GM12875 (cell line): Measurements from ENCODE around the gene IL23A.
A peak's percentile ranks its signal among the peaks of the same experiment; 100 is the strongest.
"Not testable (repeated sequence)": the region's sequence is repeated elsewhere in the genome, so short reads cannot be mapped to it uniquely, and the experiment has no call there.

Source experiments
- H3K4me3 ChIP-seq: one replicate; pipeline ENCODE4 v1.5.1; 2011; ENCODE audit warnings: low read depth, low read length, control low read depth
- TF ChIP-seq, protein P1 (sequence below): IDR thresholded peaks from 2 replicates; pipeline ENCODE4 v1.5.1; 2011; ENCODE audit warnings: low read depth, mild to moderate bottlenecking, control low read depth, inconsistent platforms, low read length, moderate library complexity, borderline replicate concordance; ENCODE audit not compliant: insufficient read depth

IL23A gene

GRCh38 chr12:56311003-56311402 is 27.7 kb upstream of the IL23A start:
- TF ChIP-seq, protein P1, sequence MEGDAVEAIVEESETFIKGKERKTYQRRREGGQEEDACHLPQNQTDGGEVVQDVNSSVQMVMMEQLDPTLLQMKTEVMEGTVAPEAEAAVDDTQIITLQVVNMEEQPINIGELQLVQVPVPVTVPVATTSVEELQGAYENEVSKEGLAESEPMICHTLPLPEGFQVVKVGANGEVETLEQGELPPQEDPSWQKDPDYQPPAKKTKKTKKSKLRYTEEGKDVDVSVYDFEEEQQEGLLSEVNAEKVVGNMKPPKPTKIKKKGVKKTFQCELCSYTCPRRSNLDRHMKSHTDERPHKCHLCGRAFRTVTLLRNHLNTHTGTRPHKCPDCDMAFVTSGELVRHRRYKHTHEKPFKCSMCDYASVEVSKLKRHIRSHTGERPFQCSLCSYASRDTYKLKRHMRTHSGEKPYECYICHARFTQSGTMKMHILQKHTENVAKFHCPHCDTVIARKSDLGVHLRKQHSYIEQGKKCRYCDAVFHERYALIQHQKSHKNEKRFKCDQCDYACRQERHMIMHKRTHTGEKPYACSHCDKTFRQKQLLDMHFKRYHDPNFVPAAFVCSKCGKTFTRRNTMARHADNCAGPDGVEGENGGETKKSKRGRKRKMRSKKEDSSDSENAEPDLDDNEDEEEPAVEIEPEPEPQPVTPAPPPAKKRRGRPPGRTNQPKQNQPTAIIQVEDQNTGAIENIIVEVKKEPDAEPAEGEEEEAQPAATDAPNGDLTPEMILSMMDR: no peak
- no peak overlapping the region for H3K4me3 ChIP-seq

DNA sequence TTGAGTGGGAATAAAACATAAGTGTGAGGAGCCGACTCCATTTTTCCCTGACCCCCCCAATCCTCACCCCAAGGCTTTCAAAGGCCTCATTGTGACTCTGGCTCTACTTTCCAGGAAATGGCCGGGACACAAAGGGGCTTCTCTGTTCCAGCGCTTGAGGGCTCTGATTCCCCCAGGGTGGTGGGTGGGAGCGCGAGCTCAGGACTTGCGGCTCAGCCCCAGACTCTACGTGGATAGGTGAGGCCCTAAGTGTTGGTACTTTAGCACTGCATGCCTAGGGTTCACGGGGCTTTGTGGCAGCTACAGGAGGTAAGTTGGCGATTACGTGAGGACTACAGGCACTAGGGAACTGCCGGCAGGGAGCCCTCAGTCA is 23.4 kb upstream of the IL23A start:
- TF ChIP-seq, protein P1: no peak
- H3K4me3 ChIP-seq: peak overlapping the region; percentile 92

GRCh38 chr12:56315622-56316473 is 22.8 kb upstream of the IL23A start, which contains the start of gene CNPY2:
CNPY2 (minus strand) TSS chr12:56315988; CDS start chr12:56315217, 771 bp downstream.
- TF ChIP-seq, protein P1: 0 out of 2 replicates have a peak, but pooled peaks have one; percentile 17
- H3K4me3 ChIP-seq: peak within 1 kb of the TSS; percentile 92

DNA sequence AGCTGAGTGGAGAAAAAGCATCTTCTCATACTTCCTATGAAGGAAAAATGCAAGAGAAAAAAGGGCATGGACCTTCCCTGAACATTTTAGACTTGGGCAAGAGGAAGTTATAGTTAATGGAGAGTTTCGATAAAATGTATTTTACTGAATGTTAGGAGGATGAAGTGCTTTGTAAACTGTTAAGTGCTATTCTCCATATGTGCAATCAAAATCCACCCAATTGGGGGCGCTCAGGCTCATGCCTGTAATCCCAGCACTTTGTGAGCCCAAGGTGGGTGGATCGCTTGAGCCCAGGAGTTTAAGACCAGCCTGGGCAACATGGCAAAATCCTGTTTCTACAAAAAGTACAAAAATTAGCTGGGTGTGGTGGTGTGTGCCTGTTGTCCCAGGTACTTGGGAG is 21.0 kb upstream of the IL23A start:
- TF ChIP-seq, protein P1: no peak
- H3K4me3 ChIP-seq: no peak overlapping the region

GRCh38 chr12:56321027-56321426 is 17.7 kb upstream of the IL23A start:
- H3K4me3 ChIP-seq: no peak overlapping the region
- TF ChIP-seq, protein P1: no peak

DNA sequence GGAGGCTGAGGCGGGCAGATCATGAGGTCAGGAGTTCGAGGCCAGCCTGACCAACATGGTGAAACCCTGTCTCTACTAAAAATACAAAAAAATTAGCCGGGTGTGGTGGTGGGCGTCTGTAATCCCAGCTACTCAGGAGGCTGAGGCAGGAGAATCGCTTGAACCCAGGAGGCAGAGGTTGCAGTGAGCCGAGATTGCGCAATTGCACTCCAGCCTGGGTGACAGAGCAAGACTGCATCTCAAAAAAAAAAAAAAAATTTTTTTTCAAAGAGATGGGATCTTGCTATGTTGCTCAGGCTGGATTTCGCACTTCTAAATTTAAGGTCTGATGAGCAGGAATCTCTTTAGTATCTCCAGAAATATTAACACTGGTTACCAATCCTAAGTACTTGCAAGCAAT is 17.1 kb upstream of the IL23A start:
- H3K4me3 ChIP-seq: not testable (repeated sequence)

DNA sequence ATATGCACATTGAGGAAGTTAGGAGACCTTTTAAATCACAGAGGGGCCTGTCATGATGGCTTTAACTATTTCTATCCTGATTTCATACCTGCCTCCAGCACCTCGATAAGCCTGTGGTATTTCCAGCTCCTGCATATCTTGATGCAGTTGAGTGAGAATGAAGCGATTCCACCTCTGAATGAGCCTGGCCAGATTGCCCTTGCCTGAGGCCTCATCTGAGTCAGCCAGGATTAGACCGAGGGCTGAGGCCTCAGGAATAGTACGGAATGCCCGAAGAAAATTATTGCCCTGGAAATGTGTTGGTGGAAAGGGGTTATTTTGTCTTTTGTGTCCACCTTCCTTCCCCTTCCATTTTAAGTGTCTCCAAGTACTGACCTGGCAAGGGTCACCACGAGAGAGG is 14.5 kb upstream of the IL23A start:
- TF ChIP-seq, protein P1: no peak
- no peak overlapping the region for H3K4me3 ChIP-seq

DNA sequence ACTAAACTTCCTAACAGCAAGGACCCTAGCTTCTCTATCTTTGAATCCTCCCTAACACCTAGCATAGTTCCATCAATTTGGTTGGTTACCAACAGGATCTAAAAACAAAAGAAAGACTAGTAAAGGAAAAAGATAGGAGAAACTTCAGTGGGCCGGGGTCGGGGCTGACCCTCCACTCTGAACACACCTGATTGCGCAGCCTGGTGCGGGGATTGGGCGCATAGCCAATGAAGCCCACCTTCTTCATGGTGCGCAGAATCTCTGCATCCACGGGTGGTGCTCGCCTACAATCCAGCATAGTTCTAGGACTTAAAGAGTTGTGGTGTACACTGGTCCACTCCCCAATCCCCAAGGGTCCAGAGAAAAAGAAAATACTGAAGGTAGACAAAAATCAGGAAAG is 12.6 kb upstream of the IL23A start:
- no peak overlapping the region for H3K4me3 ChIP-seq

More for the DNA sequence above, 12.6 kb upstream of the IL23A start:
- TF ChIP-seq, protein P1: no peak
